GM10266 (cell line): ENCODE data around the gene COL24A1.
"Not testable (repeated sequence)": the region's sequence is repeated elsewhere in the genome, so short reads cannot be mapped to it uniquely, and the experiment has no call there.

Source experiments
- DNase-seq: peaks from one replicate; pipeline ENCODE4 v3.0.0; 2012; ENCODE audit errors: extremely low spot score
- TF ChIP-seq, protein P1 (sequence below): IDR thresholded peaks from 2 replicates; pipeline ENCODE4 v1.5.1; 2012; ENCODE audit warnings: mild to moderate bottlenecking, low read depth; ENCODE audit not compliant: control insufficient read depth, insufficient read depth; ENCODE audit errors: missing control alignments

COL24A1 gene

DNA sequence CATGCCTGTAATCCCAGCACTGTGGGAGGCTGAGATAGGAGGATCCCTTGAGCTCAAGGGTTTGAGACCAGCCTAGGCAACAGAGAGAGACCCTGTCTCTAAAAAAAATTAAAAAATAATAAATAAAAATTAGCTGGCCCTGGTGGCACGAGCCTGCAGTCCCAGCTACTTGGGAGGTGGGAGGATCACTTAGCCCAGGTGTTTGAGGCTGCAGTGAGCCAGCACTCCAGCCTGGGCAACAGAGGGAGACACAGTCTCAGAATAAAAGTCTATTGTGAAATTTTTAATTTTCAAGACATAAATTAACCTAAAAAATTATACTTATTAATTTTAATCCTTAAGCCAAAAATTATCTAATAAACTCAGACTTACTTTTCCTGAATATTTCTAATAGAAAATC, 317.1 kb downstream of the COL24A1 start:
- no peak for DNase-seq

DNA sequence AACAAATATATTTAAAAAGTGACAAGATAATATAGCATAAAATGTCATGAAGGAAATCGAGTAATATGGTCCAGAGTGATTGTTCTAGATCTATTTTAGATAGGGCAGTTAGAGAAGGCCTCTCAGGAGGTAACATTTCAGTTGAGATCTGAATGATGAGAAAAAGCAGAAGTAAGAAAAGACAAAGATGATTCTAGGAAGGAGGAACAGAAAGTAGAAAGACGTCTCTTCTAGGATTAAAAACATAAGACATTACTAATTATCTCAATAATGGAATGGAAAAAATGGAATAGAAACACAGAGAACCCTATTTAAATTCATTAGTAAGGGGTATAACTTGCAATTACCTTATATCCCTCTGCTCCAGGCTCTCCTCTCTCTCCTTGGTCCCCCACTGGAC, 318.3 kb downstream of the COL24A1 start:
- TF ChIP-seq, protein P1, sequence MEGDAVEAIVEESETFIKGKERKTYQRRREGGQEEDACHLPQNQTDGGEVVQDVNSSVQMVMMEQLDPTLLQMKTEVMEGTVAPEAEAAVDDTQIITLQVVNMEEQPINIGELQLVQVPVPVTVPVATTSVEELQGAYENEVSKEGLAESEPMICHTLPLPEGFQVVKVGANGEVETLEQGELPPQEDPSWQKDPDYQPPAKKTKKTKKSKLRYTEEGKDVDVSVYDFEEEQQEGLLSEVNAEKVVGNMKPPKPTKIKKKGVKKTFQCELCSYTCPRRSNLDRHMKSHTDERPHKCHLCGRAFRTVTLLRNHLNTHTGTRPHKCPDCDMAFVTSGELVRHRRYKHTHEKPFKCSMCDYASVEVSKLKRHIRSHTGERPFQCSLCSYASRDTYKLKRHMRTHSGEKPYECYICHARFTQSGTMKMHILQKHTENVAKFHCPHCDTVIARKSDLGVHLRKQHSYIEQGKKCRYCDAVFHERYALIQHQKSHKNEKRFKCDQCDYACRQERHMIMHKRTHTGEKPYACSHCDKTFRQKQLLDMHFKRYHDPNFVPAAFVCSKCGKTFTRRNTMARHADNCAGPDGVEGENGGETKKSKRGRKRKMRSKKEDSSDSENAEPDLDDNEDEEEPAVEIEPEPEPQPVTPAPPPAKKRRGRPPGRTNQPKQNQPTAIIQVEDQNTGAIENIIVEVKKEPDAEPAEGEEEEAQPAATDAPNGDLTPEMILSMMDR = no peak
- peak; percentile 22 for DNase-seq

More for the DNA sequence above, 317.1 kb downstream of the COL24A1 start:
- TF ChIP-seq, protein P1 = no peak

DNA sequence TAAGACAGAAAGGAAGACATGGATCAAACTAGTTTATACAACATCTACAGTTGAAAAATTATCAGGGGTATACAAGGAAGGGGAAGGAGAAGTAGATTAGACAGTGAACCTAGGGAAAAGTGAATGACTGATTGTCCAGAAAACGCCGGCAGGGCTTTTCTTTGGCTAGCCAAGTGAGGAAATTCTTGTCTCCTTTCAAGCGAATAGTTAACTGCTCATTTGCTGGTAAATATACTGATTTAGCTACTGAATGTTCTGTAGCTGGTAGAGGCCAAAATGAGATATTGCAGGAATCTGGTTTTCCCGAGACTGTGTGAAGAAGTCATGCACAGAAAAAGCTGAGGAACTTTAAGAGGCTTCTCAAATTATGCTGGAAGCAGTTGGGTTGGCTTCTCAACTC, 319.8 kb downstream of the COL24A1 start:
- TF ChIP-seq, protein P1 = no peak
- DNase-seq = no peak

DNA sequence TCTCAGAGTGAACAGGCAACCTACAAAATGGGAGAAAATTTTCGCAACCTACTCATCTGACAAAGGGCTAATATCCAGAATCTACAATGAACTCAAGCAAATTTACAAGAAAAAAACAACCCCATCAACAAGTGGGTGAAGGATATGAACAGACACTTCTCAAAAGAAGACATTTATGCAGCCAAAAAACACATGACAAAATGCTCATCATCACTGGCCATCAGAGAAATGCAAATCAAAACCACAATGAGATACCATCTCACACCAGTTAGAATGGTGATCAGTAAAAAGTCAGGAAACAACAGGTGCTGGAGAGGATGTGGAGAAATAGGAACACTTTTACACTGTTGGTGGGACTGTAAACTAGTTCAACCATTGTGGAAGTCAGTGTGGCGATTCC, 323.4 kb downstream of the COL24A1 start:
- not testable (repeated sequence) for DNase-seq

DNA sequence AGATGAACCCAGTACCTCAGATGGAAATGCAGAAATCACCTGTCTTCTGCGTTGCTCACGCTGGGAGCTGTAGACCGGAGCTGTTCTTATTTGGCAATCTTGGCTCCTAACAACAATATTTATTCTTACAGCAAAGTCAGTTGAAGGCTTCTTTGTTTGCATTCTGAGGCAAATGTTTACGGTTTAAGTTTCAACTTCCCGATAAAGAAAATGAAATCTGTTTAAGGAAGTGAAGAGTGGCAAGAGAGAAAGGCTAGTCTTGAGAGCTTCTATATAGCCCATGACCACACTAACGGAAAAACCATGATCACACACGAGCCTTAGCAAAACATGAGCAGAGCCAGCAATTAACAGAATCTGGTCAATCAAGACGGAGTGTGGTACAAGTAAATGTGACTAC, 325.7 kb downstream of the COL24A1 start:
- TF ChIP-seq, protein P1 = no peak
- no peak for DNase-seq

DNA sequence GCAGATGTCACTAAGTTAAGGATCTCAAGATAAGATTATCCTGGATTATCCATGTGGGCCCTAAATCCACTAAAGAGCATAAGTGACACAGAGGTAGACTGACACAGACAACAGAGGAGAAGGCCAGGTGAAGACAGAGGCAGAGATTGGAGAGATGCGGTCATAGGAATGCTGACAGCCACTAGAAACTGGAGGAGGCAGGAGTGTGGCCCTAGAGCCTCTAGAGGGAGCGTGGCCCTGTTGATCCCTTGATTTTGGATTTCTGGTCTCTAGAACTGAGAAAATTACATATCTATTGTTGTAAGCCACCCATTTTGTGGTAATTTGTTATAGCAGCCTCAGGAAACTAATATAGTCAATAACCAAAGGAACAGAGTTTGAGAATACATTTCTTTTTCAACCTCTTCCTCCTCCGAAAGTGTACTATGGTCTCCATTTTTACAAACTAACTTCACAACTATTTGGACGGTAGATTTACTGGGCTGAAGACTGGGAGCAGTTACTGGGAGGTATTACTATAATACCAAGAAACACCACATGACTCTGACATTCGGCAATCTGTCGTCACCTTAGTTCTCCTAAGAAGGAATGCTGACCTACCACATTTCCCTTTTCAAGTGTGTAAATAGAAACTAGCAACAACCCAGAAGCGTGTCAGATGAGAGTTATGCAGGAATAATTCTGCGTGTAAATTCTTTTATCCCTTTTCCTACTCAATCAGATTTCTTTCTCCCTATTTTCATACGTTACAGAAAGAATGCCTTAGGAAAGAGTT, 332.3 kb downstream of the COL24A1 start:
- no peak for DNase-seq
- TF ChIP-seq, protein P1 = no peak

DNA sequence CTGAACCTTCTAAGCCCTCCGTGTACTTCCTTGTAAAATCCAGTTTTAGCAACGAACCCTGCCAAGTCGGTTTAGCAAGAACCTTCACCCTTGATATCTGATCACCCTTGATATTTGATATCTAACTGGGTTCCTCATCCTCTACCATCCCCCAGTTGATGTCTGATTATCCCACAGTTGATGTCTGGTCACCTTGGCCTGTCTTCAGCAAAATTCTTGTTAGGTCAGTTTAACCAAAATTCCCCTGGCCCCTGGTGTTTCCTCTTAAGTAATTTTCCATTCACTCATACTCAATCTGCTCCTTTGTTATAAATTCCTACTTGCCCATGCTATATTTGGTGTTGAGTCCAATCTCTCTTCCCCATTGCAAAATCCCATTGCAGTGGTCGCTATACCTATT, 333.9 kb downstream of the COL24A1 start:
- no peak for DNase-seq
- TF ChIP-seq, protein P1 = no peak
